DMS114 treated with DMSO at 0.1 percent for 48 hours (cell line): ENCODE data around the gene SPTBN1.

Experiments used
- DNase-seq: peaks from one replicate; lab custom pipeline; 2025; ENCODE audit not compliant: unreplicated experiment; lab: John Stamatoyannopoulos, UW

Gene SPTBN1

GRCh38 chr2:54570925-54571694 lies 115.0 kb downstream of the SPTBN1 start:
- no peak for DNase-seq

- no peak for DNase-seq
Observed at GRCh38 chr2:54572262-54572635, 116.1 kb downstream of the SPTBN1 start.

DNA sequence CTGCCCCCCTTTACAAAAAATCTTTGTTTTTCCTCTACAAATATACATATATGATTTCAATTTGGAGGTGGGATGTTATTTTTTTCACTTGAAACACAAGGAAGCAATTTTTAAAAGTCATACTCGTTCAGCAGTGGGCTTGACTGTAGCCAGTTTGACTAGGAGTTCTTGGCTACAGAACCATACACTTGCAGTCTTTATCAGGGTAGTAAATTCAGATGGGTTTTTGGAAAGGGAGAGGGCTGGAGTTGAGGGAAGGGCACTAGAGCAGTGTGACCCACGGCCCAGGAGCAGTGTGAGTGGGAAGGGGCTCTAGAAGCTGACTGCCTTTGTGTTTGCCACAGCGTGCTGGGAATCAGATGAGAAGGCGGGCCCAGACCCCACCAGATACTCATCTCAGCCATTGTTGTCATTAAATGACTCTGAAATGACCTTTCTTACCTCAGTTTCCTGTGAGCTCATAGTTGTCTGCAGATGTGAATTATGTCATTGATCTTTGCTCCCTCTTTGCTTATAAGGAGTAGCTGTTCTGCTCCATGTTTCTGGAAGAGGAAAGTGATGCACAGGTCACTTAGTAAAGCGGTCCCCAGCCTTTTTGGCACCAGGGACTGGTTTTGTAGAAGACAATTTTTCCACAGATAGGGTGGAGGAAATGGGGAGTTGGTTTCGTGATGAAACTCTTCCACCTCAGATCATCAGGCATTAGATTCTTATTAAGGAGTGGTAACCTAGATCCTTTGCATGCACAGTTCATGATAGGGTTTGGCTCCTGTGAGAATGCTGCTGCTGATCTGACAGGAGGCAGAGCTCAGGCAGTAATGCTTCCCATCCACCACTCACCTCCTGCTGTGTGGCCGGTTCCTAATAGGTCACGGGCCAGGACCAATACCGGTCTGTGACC lies 116.8 kb downstream of the SPTBN1 start:
- DNase-seq, result no peak

DNA sequence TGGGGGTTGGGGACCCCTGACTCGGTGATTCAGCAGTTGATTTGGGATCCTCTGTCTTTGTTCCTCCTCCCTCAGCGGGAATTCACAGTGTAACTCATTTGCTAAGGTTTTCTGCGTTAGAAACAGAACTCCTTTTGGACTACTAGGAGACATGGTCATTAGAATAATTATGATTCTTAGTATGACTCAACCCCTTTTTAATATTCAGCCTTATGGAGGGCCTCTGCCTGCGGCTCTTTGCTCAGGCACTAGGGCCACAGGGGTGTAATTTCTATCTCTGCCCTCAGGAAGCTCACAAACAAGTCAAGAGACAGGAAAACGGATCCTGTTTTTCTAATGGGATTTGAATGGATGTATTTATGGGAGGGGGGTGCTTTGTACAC lies 117.4 kb downstream of the SPTBN1 start:
- DNase-seq, result no peak

DNA sequence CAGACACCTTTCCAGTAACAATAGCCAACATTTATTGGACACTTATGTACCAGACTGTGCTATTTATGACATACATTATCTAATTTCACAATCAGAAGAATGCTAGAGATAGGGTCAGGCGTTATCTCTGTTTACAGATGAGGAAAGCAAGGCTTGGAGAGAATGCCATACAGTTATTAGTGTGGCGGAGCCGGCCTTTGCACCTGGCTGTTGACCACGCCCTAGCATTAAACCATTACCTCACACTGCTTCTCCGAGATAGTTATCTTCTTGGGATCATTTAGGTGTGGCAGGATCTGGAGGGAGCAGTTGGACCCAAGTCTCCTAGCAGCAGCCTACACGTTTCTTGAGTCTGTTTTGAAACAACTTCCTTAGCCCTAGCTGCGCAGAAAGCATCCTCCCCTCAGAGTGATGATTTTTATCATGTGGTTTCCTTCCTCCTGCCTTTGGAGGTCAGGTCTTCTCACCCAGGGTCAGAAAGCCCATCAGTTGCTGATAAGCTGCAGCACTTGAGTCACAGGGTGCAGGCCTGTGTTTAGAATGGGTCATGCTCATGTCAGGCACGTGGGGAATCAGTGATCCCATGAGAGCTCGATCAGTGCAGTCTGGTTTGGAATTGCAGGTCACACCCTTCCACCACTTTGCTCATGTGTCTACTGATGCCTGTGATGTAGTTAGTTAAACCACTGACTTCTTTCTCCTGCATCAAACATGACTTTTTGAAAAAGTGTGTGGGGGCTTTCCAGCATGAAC lies 118.2 kb downstream of the SPTBN1 start:
- DNase-seq, result no peak

DNA sequence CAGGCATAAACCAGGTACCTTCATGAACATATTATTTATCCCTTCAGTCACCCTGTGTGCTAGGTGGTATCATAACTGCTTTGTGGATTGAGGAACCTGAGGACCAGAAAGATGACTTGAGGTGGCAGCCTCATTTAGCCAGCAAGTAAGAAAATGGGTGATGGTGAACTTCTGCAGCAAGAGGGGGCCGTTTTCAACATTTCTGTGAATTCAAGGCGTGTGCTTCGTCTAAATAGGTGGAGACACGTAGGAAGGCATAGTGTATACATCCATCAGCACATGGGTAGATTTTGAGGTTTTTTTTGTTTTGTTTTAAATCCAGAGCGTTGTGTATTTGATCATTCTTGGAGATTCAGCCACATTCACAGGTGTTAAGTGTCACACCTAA lies 118.7 kb downstream of the SPTBN1 start:
- no peak for DNase-seq

GRCh38 chr2:54575379-54575888 lies 119.3 kb downstream of the SPTBN1 start:
- DNase-seq, result no peak

DNA sequence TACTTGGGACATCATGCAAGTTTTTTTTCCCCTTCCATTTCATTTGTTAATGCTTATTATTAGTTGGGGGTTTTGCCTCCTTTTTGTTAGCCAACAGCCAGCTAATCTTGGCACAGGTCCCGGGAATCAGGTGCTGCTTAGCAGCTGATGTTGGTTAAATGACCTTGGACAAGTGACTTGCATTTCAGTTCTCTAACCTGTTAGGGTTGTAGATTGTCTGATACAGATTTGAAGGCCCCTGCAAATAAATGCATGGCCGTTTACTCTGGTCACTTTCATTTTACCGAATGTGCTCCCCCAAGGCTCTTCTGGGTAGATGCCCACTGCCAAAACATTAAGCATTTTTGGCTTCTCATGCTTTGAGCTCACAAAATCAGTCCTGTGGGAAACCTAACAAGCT lies 120.9 kb downstream of the SPTBN1 start:
- no peak for DNase-seq

GRCh38 chr2:54577944-54578647 lies 122.0 kb downstream of the SPTBN1 start:
- DNase-seq, result no peak

- DNase-seq, result no peak
Observed at GRCh38 chr2:54578648-54579045, 122.5 kb downstream of the SPTBN1 start.

GRCh38 chr2:54579061-54579681 lies 123.0 kb downstream of the SPTBN1 start:
- no peak for DNase-seq

GRCh38 chr2:54579682-54580620 lies 123.8 kb downstream of the SPTBN1 start:
- DNase-seq, result no peak

DNA sequence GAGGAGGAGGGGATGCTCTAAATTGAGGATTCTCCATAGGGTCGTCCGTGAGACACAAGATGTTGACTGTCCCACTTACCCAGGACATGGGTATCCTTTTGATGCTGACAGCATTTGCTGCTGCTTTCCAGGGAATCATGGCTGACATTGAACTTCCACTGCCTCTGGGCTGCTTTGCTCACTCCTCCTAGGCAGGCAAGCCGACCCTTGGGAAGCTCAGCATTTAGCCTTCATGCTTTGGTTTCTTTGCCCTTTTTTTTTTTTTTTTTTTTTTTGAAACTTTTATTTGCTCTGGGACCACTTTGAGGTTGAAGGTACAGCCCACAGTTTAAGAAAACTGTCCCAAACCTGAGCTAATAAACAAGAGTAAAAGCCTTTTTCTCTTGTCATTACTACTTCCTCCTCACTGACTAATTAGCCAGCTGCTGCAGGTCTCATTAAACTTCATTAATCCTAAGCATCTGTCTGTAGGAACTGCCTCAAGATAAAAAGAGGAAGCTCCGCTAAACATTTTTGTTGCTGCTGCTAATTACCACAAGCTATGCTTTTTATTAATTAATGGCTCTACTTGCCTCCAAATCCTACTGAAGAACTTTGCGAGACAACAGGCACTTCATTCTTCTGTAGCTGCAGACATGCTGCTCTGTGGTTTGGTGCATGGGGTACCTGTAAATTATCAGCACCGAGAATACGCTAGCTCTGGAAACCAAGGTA lies 125.4 kb downstream of the SPTBN1 start:
- no peak for DNase-seq

GRCh38 chr2:54582987-54583386 lies 126.9 kb downstream of the SPTBN1 start:
- DNase-seq, result no peak

DNA sequence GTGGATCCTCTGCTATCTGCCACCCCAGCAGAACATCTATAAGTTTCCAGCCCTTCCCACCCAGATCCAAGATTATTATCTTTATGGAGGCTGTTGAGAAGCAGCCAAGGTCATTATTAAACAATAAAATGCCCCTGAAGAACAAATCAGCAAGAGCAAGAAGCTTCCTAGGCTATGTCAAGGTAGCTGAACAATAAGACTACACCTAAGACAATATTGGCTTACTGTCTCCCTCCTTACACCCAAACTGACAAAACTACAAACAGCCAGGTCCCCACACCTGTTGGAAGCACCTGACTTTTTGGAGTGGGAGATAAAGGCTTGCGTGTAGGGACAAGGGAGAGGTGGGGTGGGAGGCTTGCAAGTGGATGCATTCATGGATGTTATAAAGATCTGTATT lies 128.5 kb downstream of the SPTBN1 start:
- DNase-seq, result no peak

GRCh38 chr2:54585136-54585733 lies 129.1 kb downstream of the SPTBN1 start:
- no peak for DNase-seq

- DNase-seq, result no peak
Observed at GRCh38 chr2:54586062-54586461, 129.9 kb downstream of the SPTBN1 start.

DNA sequence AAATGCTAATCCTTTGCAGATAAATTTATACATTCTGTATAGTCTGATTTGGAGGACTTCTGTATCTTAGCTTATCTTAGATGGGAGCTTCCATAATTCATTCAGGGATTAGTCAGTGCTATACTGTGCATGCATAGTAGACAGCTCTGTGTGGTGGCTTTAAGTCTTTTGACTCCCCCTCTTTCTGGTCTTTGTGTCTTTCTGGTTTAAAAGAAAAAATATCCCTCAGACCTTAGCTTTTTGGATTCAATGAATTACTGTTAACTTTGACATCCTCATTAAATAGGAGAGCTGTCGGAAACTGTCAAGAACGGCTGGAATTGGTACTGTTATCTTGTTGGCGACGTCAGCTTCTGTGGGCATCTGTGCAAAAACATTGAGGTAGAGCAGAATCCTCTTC lies 130.4 kb downstream of the SPTBN1 start:
- no peak for DNase-seq
